GM12878 (cell line): Measurements from ENCODE around the gene SON. TPM values are rescaled to one million over a fixed set of nuclear protein-coding genes. Genes with fewer than 3 reads are reported as not detected.

ENCODE experiments used
- ATAC-seq: fragments of 200-7000 bp; cut with Tn5 transposase; 3 replicates; pipeline ENCODE4 v1.9.1; 2020; ENCODE audit warnings: mild to moderate bottlenecking, moderate library complexity
- BruUV-seq: library from RNA; stranded (reverse); fragments of 400-500 nt; replicated peaks from 2 replicates; lab custom pipeline; 2021; lab: Mats Ljungman, UMichigan
- CTCF ChIA-PET: fragments of 300-600 bp; sonication (Branson Sonifier 250); formaldehyde crosslinking; extraction: SDS; loops from one replicate; lab custom pipeline; 2021; ENCODE audit warnings: inconsistent platforms; lab: Yijun Ruan, JAX
- POLR2A ChIA-PET: fragments of 350-600 bp; formaldehyde crosslinking; extraction: SDS; loops from one replicate; lab custom pipeline; 2021; ENCODE audit warnings: inconsistent platforms; lab: Charles Lee
- RAD21 ChIA-PET: fragments of 300-600 bp; sonication (Branson Sonifier 250); formaldehyde crosslinking; loops from one replicate; lab custom pipeline; 2023; ENCODE audit warnings: antibody characterized with exemption; ENCODE audit not compliant: unreplicated experiment; lab: Charles Lee
- SMC1A ChIA-PET: fragments of 300-600 bp; sonication (Branson Sonifier 250); formaldehyde crosslinking; loops from one replicate; lab custom pipeline; 2023; ENCODE audit not compliant: unreplicated experiment, uncharacterized antibody; lab: Charles Lee
- DNase-seq: peaks from one replicate; pipeline ENCODE4 v3.0.0-alpha.2; 2011; ENCODE audit warnings: low read depth, low spot score
- FAIRE-seq: peaks from 3 replicates; lab custom pipeline; 2011; peaks lifted over from hg19 to GRCh38; lab: Jason Lieb, UNC
- H2AFZ ChIP-seq: 2 replicates; pipeline ENCODE4 v1.6.0; 2011; ENCODE audit warnings: low read depth, low read length, control low read depth; ENCODE audit not compliant: control insufficient read depth
- H3K27ac ChIP-seq: 2 replicates; pipeline ENCODE4 v1.5.1; 2011; ENCODE audit warnings: control low read depth; ENCODE audit not compliant: control insufficient read depth, insufficient read depth
- H3K27me3 ChIP-seq, 2 experiments: replicated peaks in 1 of 2; 2 replicates each; pipeline versions ENCODE4 v1.6.0 to v1.6.1; 2011; ENCODE audit warnings: low read length in 1 of 2; ENCODE audit not compliant: control insufficient read depth in 2 of 2, insufficient read depth in 2 of 2
- H3K36me3 ChIP-seq, 2 experiments: 2 replicates each; pipeline ENCODE4 v1.5.1; 2011; ENCODE audit warnings: low read length in 1 of 2; ENCODE audit not compliant: control insufficient read depth in 2 of 2, insufficient read depth in 2 of 2
- H3K4me1 ChIP-seq: 2 replicates; pipeline ENCODE4 v1.6.1; 2011; ENCODE audit warnings: mild to moderate bottlenecking, low read length, moderate library complexity, mixed read lengths; ENCODE audit not compliant: control insufficient read depth, insufficient read depth
- H3K4me2 ChIP-seq: 2 replicates; pipeline ENCODE4 v1.6.0; 2011; ENCODE audit warnings: control low read depth; ENCODE audit not compliant: control insufficient read depth, insufficient read depth
- H3K4me3 ChIP-seq: fragments of 200-600 bp; sonication (generic); 2 replicates; pipeline ENCODE4 v1.5.1; 2016
- H3K79me2 ChIP-seq: 2 replicates; pipeline ENCODE4 v1.6.0; 2011; ENCODE audit warnings: low read length; ENCODE audit not compliant: control insufficient read depth, insufficient read depth
- H3K9ac ChIP-seq: 2 replicates; pipeline ENCODE4 v1.8.0; 2011; ENCODE audit warnings: low read length, control low read depth, mixed read lengths; ENCODE audit not compliant: control insufficient read depth, insufficient read depth
- H3K9me3 ChIP-seq: replicated peaks from 3 replicates; pipeline ENCODE4 v1.5.1; 2011; ENCODE audit warnings: mild to moderate bottlenecking, low read length; ENCODE audit not compliant: control insufficient read depth, insufficient read depth
- H4K20me1 ChIP-seq: 2 replicates; pipeline ENCODE4 v1.6.0; 2011; ENCODE audit not compliant: control insufficient read depth, insufficient read depth
- CHD1 ChIP-seq: IDR thresholded peaks from 2 replicates; pipeline ENCODE4 v1.6.1; 2012; ENCODE audit warnings: low read depth, low read length, improper control_type of control experiment
- WGBS: methylation state at CpG from one replicate; pipeline ENCODE4 v1.1.6; 2016; ENCODE audit warnings: low lambda C conversion rate; ENCODE audit not compliant: insufficient replicate concordance, insufficient coverage; ENCODE audit errors: missing lambda C conversion rate; 5-methylcytosine and 5-hydroxymethylcytosine counted together
- in situ Hi-C: fragments of 300-500 bp; cut with MboI; formaldehyde crosslinking; loops from 9 replicates; pipeline ENCODE4 v1.14.3; 2018; ENCODE audit warnings: mixed read lengths
- intact Hi-C: fragments of 100-400 bp; cut with micrococcal nuclease; formaldehyde crosslinking; loops from one replicate; pipeline ENCODE4 v1.14.2; 2022; ENCODE audit not compliant: unreplicated experiment
- polyA plus RNA-seq, 11 experiments: library from polyadenylated mRNA; depleted of rRNA in 4 of 11; unstranded in 6 of 11; stranded (reverse) in 5 of 11; fragments of >200 nt; fragmentation: Nextera tagmentation in 4 of 11; fragmentation: Illumina TruSeq in 1 of 11; extraction: Ambion mirVana in 4 of 11; extraction: Trizol in 1 of 11; gene quantifications; 1 replicate in 1 of 11; 2 replicates in 10 of 11; pipeline versions ENCODE4 v1.2.1 to v1.2.3, GENCODE V29; 2011 to 2016; ENCODE audit warnings: inconsistent platforms in 2 of 11, missing spikeins in 2 of 11, low read depth in 1 of 11
- total RNA-seq, 4 experiments: library from RNA; depleted of rRNA in 3 of 4; stranded (reverse); fragments of >200 nt in 3 of 4; fragmentation: Illumina TruSeq in 1 of 4; extraction: Trizol in 1 of 4; gene quantifications; 2 replicates each; pipeline versions ENCODE4 v1.2.1 to v1.2.3, GENCODE V29; 2013 to 2021
- TF ChIP-seq, protein P1 (sequence below): fragments of 450-650 bp; IDR thresholded peaks from 2 replicates; pipeline ENCODE4 v1.6.1; 2016; ENCODE audit warnings: mild to moderate bottlenecking

Gene SON
- total and polyA plus RNA-seq, 10 of the 15 experiments (the other 5 are each of a cell fraction or from before 2014, with no cell fraction given) = 95.7 to 788 (median 251) TPM

DNA sequence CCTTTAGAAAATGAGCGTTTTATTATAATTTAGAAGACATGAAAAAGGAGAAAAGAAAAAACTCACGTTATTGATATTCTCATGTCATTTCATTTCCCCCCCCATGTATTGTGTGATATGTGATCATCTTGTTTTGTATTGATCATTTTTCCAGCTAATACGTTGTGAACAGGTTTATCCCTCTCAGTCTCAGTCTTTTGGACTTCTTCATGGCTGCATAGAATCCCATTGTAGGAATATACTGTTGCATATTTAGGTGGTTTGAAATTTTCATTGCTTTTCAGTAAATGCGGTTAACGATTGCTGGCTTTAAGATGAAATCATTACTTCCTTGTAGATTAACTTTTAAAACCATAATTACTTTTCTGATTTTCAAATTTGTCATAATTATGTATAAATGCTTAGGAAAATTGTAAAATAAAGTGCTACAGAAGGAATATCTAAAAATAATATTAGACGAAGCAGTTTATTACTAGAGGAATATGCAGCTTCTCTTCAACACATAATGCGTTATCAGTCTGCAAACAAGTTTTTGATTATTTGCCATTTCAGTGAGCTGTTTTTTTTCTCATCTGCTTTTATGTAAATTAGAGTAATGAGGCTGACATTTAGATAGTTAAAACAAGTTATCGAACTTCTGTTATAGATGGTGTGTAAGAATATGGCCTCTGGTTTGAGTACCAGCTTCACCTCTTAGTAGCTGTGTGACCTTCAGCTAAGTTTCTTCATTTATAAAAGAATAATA lies 1.8 kb downstream of the SON start:
- H3K27me3 ChIP-seq = no peaks in the 10 kb centered on the region
- CTCF ChIA-PET = interaction anchor here (0.6 to 2.0 kb wide), 9 partner anchors 10 to 403 kb away, joined by 3 to 12 read pairs (median 4); partner anchors contain the start of genes DONSON and TMEM50B
- in situ Hi-C loops (no loop called here), intact Hi-C loops (loop anchor here (5.0 to 10.0 kb wide), 5 partner anchors 43 to 772 kb away; partner anchors contain the start of genes DONSON, IFNGR2 and PAXBP1)
- RAD21 ChIA-PET = interaction anchor here (0.7 to 1.1 kb wide), 4 partner anchors 25 to 65 kb away, joined by 3 to 7 read pairs (median 3); partner anchors contain the start of gene TMEM50B
- under 1% methylated on average over 8 of the region's 8 CpGs for WGBS
- no TSS peak for BruUV-seq
- no peak for ATAC-seq
- H3K9ac ChIP-seq = peak overlapping the region; percentile 100
- H3K27ac ChIP-seq = peak overlapping the region; percentile 100; the same call in 1 of the 2 replicates
- POLR2A ChIA-PET = interaction anchor here (0.6 to 3.0 kb wide), 4 partner anchors 10 to 53 kb away, joined by 3 to 13 read pairs (median 4); partner anchors contain the start of genes DNAJC28 and DONSON
- H3K36me3 ChIP-seq = peaks cover 1 to 14% of the 10 kb centered on the region in 2 experiments
- H3K9me3 ChIP-seq = no peaks in the 10 kb centered on the region; the same call in 2 of the 3 replicates
- H2AFZ ChIP-seq = no peak overlapping the region
- H3K79me2 ChIP-seq = peaks cover 90% of the 10 kb centered on the region
- H3K4me1 ChIP-seq = no peaks in the 10 kb centered on the region
- no peak for FAIRE-seq
- peaks cover 2% of the 10 kb centered on the region; the same call in 1 of the 2 replicates for H4K20me1 ChIP-seq
- H3K4me2 ChIP-seq = peak overlapping the region; percentile 70
- DNase-seq = no peak
- SMC1A ChIA-PET = interaction anchor here (0.9 to 4.1 kb wide), 9 partner anchors 9 to 313 kb away, joined by 3 to 23 read pairs (median 4); partner anchors contain the start of genes DNAJC28 and DONSON
- H3K4me3 ChIP-seq = peak overlapping the region; percentile 81
- TF ChIP-seq, protein P1, sequence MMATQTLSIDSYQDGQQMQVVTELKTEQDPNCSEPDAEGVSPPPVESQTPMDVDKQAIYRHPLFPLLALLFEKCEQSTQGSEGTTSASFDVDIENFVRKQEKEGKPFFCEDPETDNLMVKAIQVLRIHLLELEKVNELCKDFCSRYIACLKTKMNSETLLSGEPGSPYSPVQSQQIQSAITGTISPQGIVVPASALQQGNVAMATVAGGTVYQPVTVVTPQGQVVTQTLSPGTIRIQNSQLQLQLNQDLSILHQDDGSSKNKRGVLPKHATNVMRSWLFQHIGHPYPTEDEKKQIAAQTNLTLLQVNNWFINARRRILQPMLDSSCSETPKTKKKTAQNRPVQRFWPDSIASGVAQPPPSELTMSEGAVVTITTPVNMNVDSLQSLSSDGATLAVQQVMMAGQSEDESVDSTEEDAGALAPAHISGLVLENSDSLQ = no peak
- 0 out of 2 replicates have a peak, but pooled peaks have one; percentile 63 for TF ChIP-seq CHD1
